ENCODE results near the gene CDH13.

The CDH13 gene

DNA sequence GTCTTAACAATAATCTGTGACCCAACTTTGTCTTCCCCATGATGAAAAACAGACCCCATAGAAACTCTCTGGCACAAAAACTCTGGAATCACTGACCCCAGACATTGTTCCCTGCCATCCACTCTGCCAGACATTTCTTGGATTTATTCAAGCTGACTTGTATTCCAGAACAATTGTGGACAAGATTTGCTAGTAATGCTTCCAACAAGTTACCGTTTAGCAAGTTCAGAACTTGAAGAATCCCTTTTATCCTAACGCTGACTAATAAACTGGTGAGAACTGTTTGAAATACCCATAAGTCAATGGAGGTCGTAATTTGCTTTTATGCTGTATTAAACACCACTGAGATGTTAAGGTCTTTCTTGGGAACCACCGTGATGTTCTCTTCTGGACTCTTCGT, 1191.5 kb downstream of the CDH13 start:
- no peaks in the 10 kb centered on the region for H3K9me3 ChIP-seq (ENCODE audit: severe bottlenecking)
- peaks cover 9% of the 10 kb centered on the region for H3K4me1 ChIP-seq (ENCODE audit: insufficient read depth, poor library complexity, severe bottlenecking)
- DNase-seq (ENCODE audit: low spot score) (no peak), ATAC-seq (ENCODE audit: low read depth) (no peak)
- no peak overlapping the region for H3K27ac ChIP-seq (ENCODE audit: poor library complexity, severe bottlenecking)
- no peaks in the 10 kb centered on the region for H3K27me3 ChIP-seq (ENCODE audit: insufficient read depth, poor library complexity, severe bottlenecking)
- TF ChIP-seq CTCF (IDR thresholded peaks at IDR 0.05; ENCODE audit: poor library complexity, severe bottlenecking), result no peak
- H3K4me3 ChIP-seq (ENCODE audit: severe bottlenecking), result no peak overlapping the region
- H3K36me3 ChIP-seq (ENCODE audit: low read depth), result no peaks in the 10 kb centered on the region; the same call in 1 of the 2 replicates

- Histone ChIP-seq H3K9me3 (ENCODE audit: severe bottlenecking) (no peaks in the 10 kb centered on the region), H3K4me3 (ENCODE audit: severe bottlenecking) (no peak overlapping the region), H3K4me1 (ENCODE audit: insufficient read depth, poor library complexity, severe bottlenecking) (peaks cover 2% of the 10 kb centered on the region), H3K27ac (ENCODE audit: poor library complexity, severe bottlenecking) (no peak overlapping the region), H3K27me3 (ENCODE audit: insufficient read depth, poor library complexity, severe bottlenecking) (no peaks in the 10 kb centered on the region), H3K36me3 (ENCODE audit: low read depth) (no peaks in the 10 kb centered on the region; the same call in 1 of the 2 replicates)
- TF ChIP-seq CTCF (IDR thresholded peaks at IDR 0.05; ENCODE audit: poor library complexity, severe bottlenecking), result no peak
- DNase-seq (ENCODE audit: low spot score), result no peak
- no peak for ATAC-seq (ENCODE audit: low read depth)
Measured at GRCh38 chr16:83819361-83819760, 1192.6 kb downstream of the CDH13 start.

GRCh38 chr16:83826146-83826913, 1199.6 kb downstream of the CDH13 start:
- Histone ChIP-seq H3K27ac (ENCODE audit: poor library complexity, severe bottlenecking) (no peak overlapping the region), H3K9me3 (ENCODE audit: severe bottlenecking) (no peaks in the 10 kb centered on the region), H3K27me3 (ENCODE audit: insufficient read depth, poor library complexity, severe bottlenecking) (no peaks in the 10 kb centered on the region), H3K4me3 (ENCODE audit: severe bottlenecking) (no peak overlapping the region), H3K4me1 (ENCODE audit: insufficient read depth, poor library complexity, severe bottlenecking) (no peaks in the 10 kb centered on the region), H3K36me3 (ENCODE audit: low read depth) (no peaks in the 10 kb centered on the region)
- DNase-seq (ENCODE audit: low spot score), result no peak
- peak; percentile 94 for TF ChIP-seq CTCF (IDR thresholded peaks at IDR 0.05; ENCODE audit: poor library complexity, severe bottlenecking)
- ATAC-seq (ENCODE audit: low read depth), result peak; percentile 91

- no peak for TF ChIP-seq CTCF (IDR thresholded peaks at IDR 0.05; ENCODE audit: poor library complexity, severe bottlenecking)
- no peaks in the 10 kb centered on the region for H3K27me3 ChIP-seq (ENCODE audit: insufficient read depth, poor library complexity, severe bottlenecking)
- no peaks in the 10 kb centered on the region for H3K4me1 ChIP-seq (ENCODE audit: insufficient read depth, poor library complexity, severe bottlenecking)
- ATAC-seq (ENCODE audit: low read depth), result no peak
- no peak for DNase-seq (ENCODE audit: low spot score)
- no peaks in the 10 kb centered on the region for H3K36me3 ChIP-seq (ENCODE audit: low read depth)
- H3K4me3 ChIP-seq (ENCODE audit: severe bottlenecking), result no peak overlapping the region
- H3K27ac ChIP-seq (ENCODE audit: poor library complexity, severe bottlenecking), result no peak overlapping the region
- no peaks in the 10 kb centered on the region for H3K9me3 ChIP-seq (ENCODE audit: severe bottlenecking)
Measured at GRCh38 chr16:83830091-83830768, 1203.5 kb downstream of the CDH13 start.

Data from RWPE2 (cell line).